22Rv1 (cell line): ENCODE results near the gene KCNS1.

Experiments used
- CTCF ChIP-seq: fragments of 450-650 bp; IDR thresholded peaks from 2 replicates; pipeline ENCODE4 v1.5.1; 2017; ENCODE audit warnings: mild to moderate bottlenecking
- ZFX ChIP-seq: fragments of 450-650 bp; IDR thresholded peaks from 2 replicates; pipeline ENCODE4 v1.6.1; 2017; ENCODE audit warnings: antibody characterized with exemption, borderline replicate concordance

GRCh38 chr20:45085867-45086266 is 15.1 kb downstream of the KCNS1 start:
- TF ChIP-seq CTCF (no peak), ZFX (no peak)
